ENCODE data around the gene NAT14.
A peak's percentile ranks its signal among the peaks of the same experiment; 100 is the strongest.
"Not testable (repeated sequence)": the region's sequence is repeated elsewhere in the genome, so short reads cannot be mapped to it uniquely, and the experiment has no call there.

Gene NAT14

GRCh38 chr19:55486971-55487923 is 2.3 kb downstream of the NAT14 start:
- Mint-ChIP-seq H3K36me3 (no peaks in the 10 kb centered on the region), H3K27ac (peak overlapping the region; percentile 51), H3K9me3 (no peaks in the 10 kb centered on the region), H3K4me1 (peaks cover 6% of the 10 kb centered on the region), H3K4me3 (peak overlapping the region; percentile 20), H3K27me3 (peaks cover 1% of the 10 kb centered on the region)

- Mint-ChIP-seq H3K9me3 (no peaks in the 10 kb centered on the region), H3K36me3 (no peaks in the 10 kb centered on the region), H3K27ac (no peak within 1 kb of the TSS), H3K4me3 (peak within 1 kb of the TSS; percentile 20), H3K27me3 (peaks cover 1% of the 10 kb centered on the region), H3K4me1 (peaks cover 6% of the 10 kb centered on the region)
Measured at GRCh38 chr19:55487924-55488687, 3.1 kb downstream of the NAT14 start, which contains the start of gene SSC5D. SSC5D (plus strand) TSS chr19:55488436; CDS start chr19:55488590, 154 bp downstream.

GRCh38 chr19:55488986-55489710 is 4.2 kb downstream of the NAT14 start:
- no peak overlapping the region for H3K27ac Mint-ChIP-seq
- H3K27me3 Mint-ChIP-seq = peaks cover 1% of the 10 kb centered on the region
- H3K36me3 Mint-ChIP-seq = no peaks in the 10 kb centered on the region
- no peaks in the 10 kb centered on the region for H3K9me3 Mint-ChIP-seq
- H3K4me1 Mint-ChIP-seq = peaks cover 6% of the 10 kb centered on the region
- no peak overlapping the region for H3K4me3 Mint-ChIP-seq

GRCh38 chr19:55489711-55490477 is 4.9 kb downstream of the NAT14 start:
- H3K9me3 Mint-ChIP-seq = no peaks in the 10 kb centered on the region
- H3K27me3 Mint-ChIP-seq = peaks cover 1% of the 10 kb centered on the region
- H3K4me1 Mint-ChIP-seq = peaks cover 6% of the 10 kb centered on the region
- no peak overlapping the region for H3K4me3 Mint-ChIP-seq
- no peaks in the 10 kb centered on the region for H3K36me3 Mint-ChIP-seq
- H3K27ac Mint-ChIP-seq = no peak overlapping the region

GRCh38 chr19:55490478-55491432 is 5.8 kb downstream of the NAT14 start:
- Mint-ChIP-seq H3K9me3 (no peaks in the 10 kb centered on the region), H3K27me3 (peaks cover 1% of the 10 kb centered on the region), H3K4me1 (peaks cover 6% of the 10 kb centered on the region), H3K27ac (no peak overlapping the region), H3K36me3 (no peaks in the 10 kb centered on the region), H3K4me3 (no peak overlapping the region)

- no peak overlapping the region for H3K27ac Mint-ChIP-seq
- H3K4me3 Mint-ChIP-seq = no peak overlapping the region
- H3K4me1 Mint-ChIP-seq = peaks cover 6% of the 10 kb centered on the region
- H3K27me3 Mint-ChIP-seq = peaks cover 1% of the 10 kb centered on the region
- no peaks in the 10 kb centered on the region for H3K9me3 Mint-ChIP-seq
- no peaks in the 10 kb centered on the region for H3K36me3 Mint-ChIP-seq
Measured at GRCh38 chr19:55491546-55492360, 6.8 kb downstream of the NAT14 start.

- Mint-ChIP-seq H3K9me3 (no peaks in the 10 kb centered on the region), H3K27me3 (peaks cover 1% of the 10 kb centered on the region), H3K4me1 (peaks cover 2% of the 10 kb centered on the region), H3K4me3 (no peak overlapping the region), H3K36me3 (no peaks in the 10 kb centered on the region), H3K27ac (no peak overlapping the region)
Measured at GRCh38 chr19:55492362-55492944, 7.5 kb downstream of the NAT14 start.

- peaks cover 1% of the 10 kb centered on the region for H3K27me3 Mint-ChIP-seq
- H3K27ac Mint-ChIP-seq = no peak overlapping the region
- H3K9me3 Mint-ChIP-seq = no peaks in the 10 kb centered on the region
- no peak overlapping the region for H3K4me3 Mint-ChIP-seq
- no peaks in the 10 kb centered on the region for H3K36me3 Mint-ChIP-seq
- no peaks in the 10 kb centered on the region for H3K4me1 Mint-ChIP-seq
Measured at GRCh38 chr19:55493052-55493644, 8.2 kb downstream of the NAT14 start.

- H3K27me3 Mint-ChIP-seq = peaks cover 1% of the 10 kb centered on the region
- H3K27ac Mint-ChIP-seq = no peak overlapping the region
- H3K36me3 Mint-ChIP-seq = no peaks in the 10 kb centered on the region
- no peak overlapping the region for H3K4me3 Mint-ChIP-seq
- no peaks in the 10 kb centered on the region for H3K4me1 Mint-ChIP-seq
- no peaks in the 10 kb centered on the region for H3K9me3 Mint-ChIP-seq
Measured at GRCh38 chr19:55493645-55494171, 8.7 kb downstream of the NAT14 start.

GRCh38 chr19:55494172-55494761 is 9.3 kb downstream of the NAT14 start:
- Mint-ChIP-seq H3K27me3 (peaks cover 1% of the 10 kb centered on the region), H3K9me3 (no peaks in the 10 kb centered on the region), H3K27ac (no peak overlapping the region), H3K4me3 (no peak overlapping the region), H3K36me3 (no peaks in the 10 kb centered on the region), H3K4me1 (no peaks in the 10 kb centered on the region)

- Mint-ChIP-seq H3K27me3 (peaks cover 1% of the 10 kb centered on the region), H3K27ac (no peak overlapping the region), H3K4me3 (no peak overlapping the region), H3K36me3 (no peaks in the 10 kb centered on the region), H3K9me3 (no peaks in the 10 kb centered on the region), H3K4me1 (no peaks in the 10 kb centered on the region)
Measured at GRCh38 chr19:55495646-55496349, 10.8 kb downstream of the NAT14 start.

GRCh38 chr19:55496820-55497219 is 11.8 kb downstream of the NAT14 start:
- not testable (repeated sequence) for H3K27ac Mint-ChIP-seq

More at GRCh38 chr19:55496820-55497219, 11.8 kb downstream of the NAT14 start:
- H3K36me3 Mint-ChIP-seq, H3K27me3 Mint-ChIP-seq, H3K4me3 Mint-ChIP-seq, H3K4me1 Mint-ChIP-seq, H3K9me3 Mint-ChIP-seq: not testable (repeated sequence)

All from activated naive CD4-positive, alpha-beta T cell treated with anti-CD3 and anti-CD28 coated beads, Interleukin-2, amount 50 U/mL, for 24 hours (primary cell).